ENCODE results near the gene LANCL2.

GRCh38 chr7:55400191-55400590, 35.1 kb downstream of the LANCL2 start:
- TF ChIP-seq CTCF (IDR thresholded peaks at IDR 0.05; ENCODE audit: borderline replicate concordance, extremely low read depth, low read length, poor library complexity, severe bottlenecking) (no peak), EZH2 (IDR thresholded peaks at IDR 0.05; ENCODE audit: borderline replicate concordance, low read depth, low read length, severe bottlenecking) (no peak)

All from DND-41 (cell line).